B cell (primary cell): ENCODE data around the gene TP63. TPM values are rescaled to one million over a fixed set of nuclear protein-coding genes. Genes with fewer than 3 reads are reported as not detected.

Experiments used
- ATAC-seq: fragments of 200-7000 bp; cut with Tn5 transposase; one replicate; pipeline ENCODE4 v1.10.0; 2021; ENCODE audit warnings: low read depth, mild to moderate bottlenecking, moderate number of reproducible peaks, moderate library complexity
- CTCF ChIA-PET: fragments of 350-600 bp; sonication (Branson Sonifier 250); formaldehyde crosslinking; loops from one replicate; lab custom pipeline; 2021; ENCODE audit warnings: antibody characterized with exemption, inconsistent platforms; lab: Charles Lee
- POLR2A ChIA-PET: fragments of 350-600 bp; sonication (Branson Sonifier 250); formaldehyde crosslinking; loops from one replicate; lab custom pipeline; 2021; ENCODE audit warnings: antibody characterized with exemption; lab: Charles Lee
- DNase-seq: peaks from one replicate; pipeline ENCODE4 v3.0.0; 2013
- H2AFZ ChIP-seq: 2 replicates; pipeline ENCODE4 v1.6.1; 2012; ENCODE audit warnings: mild to moderate bottlenecking, low read depth, low read length; ENCODE audit not compliant: insufficient read depth, poor library complexity, severe bottlenecking
- H3K27ac ChIP-seq, 2 donors: 1 replicate in 1 of 2; 2 replicates in 1 of 2; pipeline ENCODE4 v1.5.1; 2012 to 2013; ENCODE audit warnings: low read length in 2 of 2, mild to moderate bottlenecking in 2 of 2, moderate library complexity in 1 of 2
- H3K27me3 ChIP-seq, 4 experiments: fragments of 200-600 bp in 1 of 4; sonication (generic) in 1 of 4; replicated peaks in 1 of 4; 1 replicate in 2 of 4; 2 replicates in 2 of 4; pipeline versions ENCODE4 v1.6.1 to v1.7.0; 2013 to 2016; ENCODE audit warnings: low read length in 3 of 4, mild to moderate bottlenecking in 2 of 4, mixed read lengths in 1 of 4, moderate library complexity in 1 of 4; ENCODE audit not compliant: insufficient read depth in 4 of 4, control insufficient read depth in 3 of 4; ENCODE audit errors: control extremely low read depth in 1 of 4
- H3K36me3 ChIP-seq, 2 experiments: replicated peaks in 1 of 2; 1 replicate in 1 of 2; 2 replicates in 1 of 2; pipeline versions ENCODE4 v1.6.1 to v1.7.1; 2013; ENCODE audit warnings: low read length in 1 of 2; ENCODE audit not compliant: insufficient read depth in 2 of 2, control insufficient read depth in 1 of 2; ENCODE audit errors: control extremely low read depth in 1 of 2, extremely low read depth in 1 of 2
- H3K4me1 ChIP-seq, 2 donors: fragments of 200-600 bp in 1 of 2; sonication (generic) in 1 of 2; 1 replicate in 1 of 2; 2 replicates in 1 of 2; pipeline versions ENCODE4 v1.5.1 to v1.6.1; 2013 to 2017; ENCODE audit warnings: low read length in 2 of 2; ENCODE audit not compliant: control insufficient read depth in 2 of 2, insufficient read depth in 2 of 2
- H3K4me2 ChIP-seq: replicated peaks from 2 replicates; pipeline ENCODE3; 2012; ENCODE audit warnings: mild to moderate bottlenecking, low read depth, low read length; ENCODE audit not compliant: poor library complexity, severe bottlenecking
- H3K4me3 ChIP-seq, 5 experiments: fragments of 200-600 bp in 1 of 5; sonication (generic) in 1 of 5; 1 replicate in 3 of 5; 2 replicates in 2 of 5; pipeline versions ENCODE4 v1.5.1 to v1.7.0; 2011 to 2016; ENCODE audit warnings: low read length in 4 of 5, mild to moderate bottlenecking in 4 of 5, low read depth in 2 of 5, control low read depth in 1 of 5, moderate library complexity in 1 of 5; ENCODE audit not compliant: insufficient read depth in 1 of 5; ENCODE audit errors: control extremely low read depth in 1 of 5, extremely low read depth in 1 of 5
- H3K79me2 ChIP-seq: fragments of 200-600 bp; sonication (generic); one replicate; pipeline ENCODE4 v1.6.0; 2016; ENCODE audit warnings: low read length; ENCODE audit not compliant: control insufficient read depth, insufficient read depth
- H3K9ac ChIP-seq: fragments of 200-600 bp; sonication (generic); 2 replicates; pipeline ENCODE4 v1.6.1; 2017; ENCODE audit warnings: mild to moderate bottlenecking, low read length, moderate library complexity
- H3K9me3 ChIP-seq, 3 donors: one replicate each; pipeline versions ENCODE4 v1.6.1 to v1.7.1; 2013; ENCODE audit warnings: low read length in 2 of 3; ENCODE audit not compliant: control insufficient read depth in 2 of 3, insufficient read depth in 1 of 3; ENCODE audit errors: control extremely low read depth in 1 of 3
- H4K20me1 ChIP-seq: 2 replicates; pipeline ENCODE4 v1.6.0; 2012; ENCODE audit warnings: mild to moderate bottlenecking, low read length; ENCODE audit not compliant: insufficient read depth, control insufficient read depth, poor library complexity, severe bottlenecking
- H3K27ac Mint-ChIP-seq: one replicate; pipeline ENCODE4 v1.8.0; 2021; ENCODE audit warnings: mixed read lengths
- H3K27me3 Mint-ChIP-seq: one replicate; pipeline ENCODE4 v1.8.0; 2021; ENCODE audit warnings: mixed read lengths
- H3K4me1 Mint-ChIP-seq: one replicate; pipeline ENCODE4 v1.8.0; 2021; ENCODE audit warnings: mixed read lengths
- H3K4me3 Mint-ChIP-seq: one replicate; pipeline ENCODE4 v1.8.0; 2021; ENCODE audit warnings: mixed read lengths
- H3K9me3 Mint-ChIP-seq: one replicate; pipeline ENCODE4 v1.8.0; 2022; ENCODE audit warnings: mixed read lengths; ENCODE audit not compliant: insufficient read depth
- EZH2 ChIP-seq: IDR thresholded peaks from 2 replicates; pipeline ENCODE4 v1.6.1; 2012; ENCODE audit warnings: borderline replicate concordance, low read depth, mild to moderate bottlenecking, moderate library complexity, low read length; ENCODE audit not compliant: insufficient read depth, poor library complexity, severe bottlenecking
- WGBS: methylation state at CpG from one replicate; pipeline ENCODE4 v1.1.5; 2013; ENCODE audit warnings: missing lambda C conversion rate; ENCODE audit not compliant: insufficient coverage; 5-methylcytosine and 5-hydroxymethylcytosine counted together
- intact Hi-C: fragments of 100-400 bp; cut with micrococcal nuclease; formaldehyde crosslinking; loops from one replicate; pipeline ENCODE4 v1.10.0; 2022
- polyA plus RNA-seq: library from polyadenylated mRNA; depleted of rRNA; stranded (reverse); fragments of >200 nt; gene quantifications from 2 replicates; pipeline ENCODE4 v1.2.3, GENCODE V29; 2012
- total RNA-seq, 2 donors: library from RNA; stranded (reverse); fragments of 120-200 nt in 1 of 2; gene quantifications; 1 replicate in 1 of 2; 2 replicates in 1 of 2; pipeline versions ENCODE4 v1.2.3 to v1.2.4, GENCODE V29; 2013 to 2022
- TF ChIP-seq, protein P1 (sequence below): fragments of 200-600 bp; IDR thresholded peaks from one replicate; pipeline ENCODE4 v1.8.0; 2022; ENCODE audit warnings: antibody characterized with exemption, mild to moderate bottlenecking

The TP63 gene
- total and polyA plus RNA-seq, 2 donors (not counting 1 experiment from before 2014, with no cell fraction given): 1.2 to 2.0 TPM

DNA sequence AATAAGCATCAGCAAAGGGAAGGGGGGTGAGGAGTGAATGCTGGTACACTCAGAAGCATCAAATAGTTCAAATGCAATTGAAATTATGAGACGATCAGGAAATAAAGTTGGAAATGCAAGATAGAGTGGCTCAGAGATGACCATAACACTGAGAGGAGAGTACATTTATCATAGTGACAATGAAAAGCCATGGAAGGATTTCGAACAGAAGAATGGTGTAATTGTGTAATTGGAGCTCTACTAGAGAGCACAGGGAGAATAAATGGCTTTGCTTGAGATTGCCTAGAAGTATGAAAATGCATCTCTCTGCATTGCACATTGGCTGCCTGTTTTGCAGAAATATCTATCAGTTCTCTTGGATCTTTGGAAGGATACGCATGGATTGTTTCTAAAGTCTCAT lies 163.3 kb downstream of the TP63 start:
- ATAC-seq (no peak), DNase-seq (no peak)
- Mint-ChIP-seq H3K27ac (no peak overlapping the region), H3K4me3 (no peak overlapping the region), H3K27me3 (peaks cover 5% of the 10 kb centered on the region), H3K9me3 (no peaks in the 10 kb centered on the region), H3K4me1 (peaks cover 4% of the 10 kb centered on the region)
- Histone ChIP-seq H3K27me3 (no peaks in the 10 kb centered on the region), H3K9me3 (no peaks in the 10 kb centered on the region), H3K79me2 (no peaks in the 10 kb centered on the region), H3K9ac (no peak overlapping the region), H3K4me3 (no peak overlapping the region), H3K36me3 (no peaks in the 10 kb centered on the region), H3K4me1 (no peaks in the 10 kb centered on the region), H2AFZ (no peak overlapping the region), H3K27ac (no peak overlapping the region), H3K4me2 (no peak overlapping the region), H4K20me1 (no peaks in the 10 kb centered on the region)
- TF ChIP-seq, protein P1, sequence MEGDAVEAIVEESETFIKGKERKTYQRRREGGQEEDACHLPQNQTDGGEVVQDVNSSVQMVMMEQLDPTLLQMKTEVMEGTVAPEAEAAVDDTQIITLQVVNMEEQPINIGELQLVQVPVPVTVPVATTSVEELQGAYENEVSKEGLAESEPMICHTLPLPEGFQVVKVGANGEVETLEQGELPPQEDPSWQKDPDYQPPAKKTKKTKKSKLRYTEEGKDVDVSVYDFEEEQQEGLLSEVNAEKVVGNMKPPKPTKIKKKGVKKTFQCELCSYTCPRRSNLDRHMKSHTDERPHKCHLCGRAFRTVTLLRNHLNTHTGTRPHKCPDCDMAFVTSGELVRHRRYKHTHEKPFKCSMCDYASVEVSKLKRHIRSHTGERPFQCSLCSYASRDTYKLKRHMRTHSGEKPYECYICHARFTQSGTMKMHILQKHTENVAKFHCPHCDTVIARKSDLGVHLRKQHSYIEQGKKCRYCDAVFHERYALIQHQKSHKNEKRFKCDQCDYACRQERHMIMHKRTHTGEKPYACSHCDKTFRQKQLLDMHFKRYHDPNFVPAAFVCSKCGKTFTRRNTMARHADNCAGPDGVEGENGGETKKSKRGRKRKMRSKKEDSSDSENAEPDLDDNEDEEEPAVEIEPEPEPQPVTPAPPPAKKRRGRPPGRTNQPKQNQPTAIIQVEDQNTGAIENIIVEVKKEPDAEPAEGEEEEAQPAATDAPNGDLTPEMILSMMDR: no peak
- no peak for TF ChIP-seq EZH2
- intact Hi-C loops: no loop called here
- ChIA-PET POLR2A (no interaction called here), CTCF (no interaction called here)
- 87% methylated on average over 1 of the region's 3 CpGs for WGBS

DNA sequence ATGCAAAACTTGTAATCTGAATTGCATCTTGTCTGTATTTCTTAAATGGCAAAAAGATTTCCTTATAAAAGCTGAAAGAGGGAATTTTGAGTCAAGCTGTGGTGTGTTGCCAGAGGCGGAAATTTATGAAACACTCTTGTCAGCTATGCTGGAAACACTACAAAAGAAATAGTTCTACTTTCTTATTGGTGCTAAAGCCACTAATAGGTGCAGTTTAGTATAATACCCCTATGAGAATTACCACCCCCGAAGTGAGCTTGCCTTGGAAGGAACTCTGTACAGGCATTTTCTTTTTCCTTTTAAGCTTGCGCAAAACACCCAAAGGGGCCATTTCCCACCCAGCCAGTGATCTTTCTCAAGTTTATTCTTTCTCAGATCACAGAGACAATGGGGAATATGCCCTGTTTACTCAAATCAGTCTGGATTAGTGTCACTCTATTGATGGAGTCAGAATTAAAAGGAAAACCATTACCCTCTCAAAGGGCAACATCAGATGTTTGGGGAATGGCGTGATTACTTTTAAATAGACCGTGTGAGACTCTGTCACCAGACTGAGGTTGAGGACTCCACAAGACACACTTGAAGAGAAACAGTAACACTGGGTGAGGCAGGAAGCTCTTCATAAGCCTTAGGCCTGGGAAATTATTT lies 166.0 kb downstream of the TP63 start:
- ATAC-seq (no peak), DNase-seq (no peak)
- H3K27ac Mint-ChIP-seq: no peak overlapping the region

More for the DNA sequence above, 166.0 kb downstream of the TP63 start:
- Histone ChIP-seq H3K9me3 (no peaks in the 10 kb centered on the region), H3K4me3 (no peak overlapping the region), H4K20me1 (no peaks in the 10 kb centered on the region), H3K4me2 (no peak overlapping the region), H3K27me3 (no peaks in the 10 kb centered on the region), H3K79me2 (no peaks in the 10 kb centered on the region), H3K36me3 (no peaks in the 10 kb centered on the region), H3K4me1 (no peaks in the 10 kb centered on the region), H3K27ac (no peak overlapping the region), H2AFZ (no peak overlapping the region), H3K9ac (no peak overlapping the region)
- POLR2A ChIA-PET: no interaction called here
- CTCF ChIA-PET: no interaction called here
- Mint-ChIP-seq H3K27me3 (peaks cover 2% of the 10 kb centered on the region), H3K9me3 (no peaks in the 10 kb centered on the region), H3K4me3 (no peak overlapping the region), H3K4me1 (no peaks in the 10 kb centered on the region)
- no CpG with 5 or more reads among the region's 5 CpGs for WGBS
- intact Hi-C loops: no loop called here
- TF ChIP-seq, protein P1: no peak
- TF ChIP-seq EZH2: no peak
